H1 (cell line): ENCODE results near the gene FIG4. TPM values are rescaled to one million over a fixed set of nuclear protein-coding genes. Genes with fewer than 3 reads are reported as not detected.

Experiments used
- POLR2A ChIP-seq, 2 experiments: IDR thresholded peaks; 1 replicate in 1 of 2; 2 replicates in 1 of 2; pipeline ENCODE4 v1.6.1; 2011; ENCODE audit warnings: low read depth in 2 of 2, low read length in 2 of 2, mild to moderate bottlenecking in 2 of 2; ENCODE audit errors: control extremely low read depth in 1 of 2
- SIRT6 ChIP-seq: IDR thresholded peaks from one replicate; pipeline ENCODE4 v1.7.1; 2012; ENCODE audit warnings: low read length, inconsistent platforms
- ZNF274 ChIP-seq: IDR thresholded peaks from 2 replicates; pipeline ENCODE4 v1.7.0; 2012; ENCODE audit warnings: low read length, borderline replicate concordance; ENCODE audit errors: extremely low read depth
- polyA plus RNA-seq, 7 experiments: library from polyadenylated mRNA; depleted of rRNA in 3 of 7; stranded (reverse) in 5 of 7; unstranded in 2 of 7; fragments of >200 nt in 5 of 7; fragments of 200-250 nt in 2 of 7; gene quantifications; 1 replicate in 5 of 7; 2 replicates in 1 of 7; 4 replicates in 1 of 7; pipeline versions ENCODE4 v1.2.1 to v1.2.3, GENCODE V29; 2011 to 2013; ENCODE audit warnings: missing spikeins in 2 of 7, mixed read lengths in 2 of 7
- total RNA-seq: library from RNA; stranded (reverse); fragmentation: NEBNext Ultra II Directional; extraction: Animal tissue kit (Norgen Biotek cat#: 25700); gene quantifications from 2 replicates; pipeline ENCODE4 v1.2.1, GENCODE V29; 2021
- TF ChIP-seq, protein P1 (sequence below): IDR thresholded peaks from 2 replicates; pipeline ENCODE4 v1.6.1; 2012; ENCODE audit warnings: low read length, inconsistent platforms

Gene FIG4
- total and polyA plus RNA-seq, 2 of the 8 experiments (the other 6 are each of a cell fraction or from before 2014, with no cell fraction given): 11.8 to 21.9 TPM

DNA sequence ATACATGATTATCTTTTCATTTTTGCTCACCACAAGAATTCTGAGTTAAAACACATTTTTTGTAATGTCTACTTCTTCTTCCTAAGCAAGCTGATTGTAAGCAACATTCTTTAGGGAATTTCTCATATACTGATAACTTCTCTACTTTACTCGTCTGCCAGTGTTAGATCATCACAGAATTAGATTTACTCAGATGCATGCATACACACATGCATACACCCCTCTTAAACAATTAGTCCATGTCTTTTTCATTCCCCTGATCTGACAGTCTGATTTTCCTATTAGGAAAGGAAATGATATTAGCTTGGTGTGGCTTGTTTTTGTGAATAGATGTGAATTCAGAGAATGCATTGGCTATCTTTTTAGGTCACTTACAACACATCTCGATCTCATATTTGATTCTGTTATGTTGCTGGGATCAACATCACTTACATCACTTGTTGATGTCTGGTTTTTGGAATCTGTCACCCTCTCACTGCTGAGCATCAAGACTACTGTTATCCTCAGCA, 91.4 kb downstream of the FIG4 start (continued):
- TF ChIP-seq, protein P1, sequence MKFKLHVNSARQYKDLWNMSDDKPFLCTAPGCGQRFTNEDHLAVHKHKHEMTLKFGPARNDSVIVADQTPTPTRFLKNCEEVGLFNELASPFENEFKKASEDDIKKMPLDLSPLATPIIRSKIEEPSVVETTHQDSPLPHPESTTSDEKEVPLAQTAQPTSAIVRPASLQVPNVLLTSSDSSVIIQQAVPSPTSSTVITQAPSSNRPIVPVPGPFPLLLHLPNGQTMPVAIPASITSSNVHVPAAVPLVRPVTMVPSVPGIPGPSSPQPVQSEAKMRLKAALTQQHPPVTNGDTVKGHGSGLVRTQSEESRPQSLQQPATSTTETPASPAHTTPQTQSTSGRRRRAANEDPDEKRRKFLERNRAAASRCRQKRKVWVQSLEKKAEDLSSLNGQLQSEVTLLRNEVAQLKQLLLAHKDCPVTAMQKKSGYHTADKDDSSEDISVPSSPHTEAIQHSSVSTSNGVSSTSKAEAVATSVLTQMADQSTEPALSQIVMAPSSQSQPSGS: no peak
- TF ChIP-seq POLR2A (IDR thresholded peaks at IDR 0.05; ENCODE audit: control extremely low read depth in 1 of 2, low read depth in 2 of 2, low read length in 2 of 2): no peak
- no peak for TF ChIP-seq ZNF274
- no peak for TF ChIP-seq SIRT6
